Spinal cord (tissue), 10 donors: ENCODE results near the gene GSTM2. TPM values are rescaled to one million over a fixed set of nuclear protein-coding genes. Genes with fewer than 3 reads are reported as not detected.

Experiments
- DNase-seq, 6 donors: peaks; one replicate each; pipeline versions ENCODE4 v3.0.0 to v3.0.0-alpha.2; 2013 to 2015; ENCODE audit warnings: low spot score in 6 of 6, low read depth in 4 of 6
- H3K27ac ChIP-seq: one replicate; pipeline ENCODE4 v1.5.1; 2013; ENCODE audit warnings: low read depth, low read length, control low read depth
- H3K27me3 ChIP-seq: one replicate; pipeline ENCODE4 v1.6.1; 2013; ENCODE audit warnings: low read length; ENCODE audit not compliant: control insufficient read depth, insufficient read depth
- H3K36me3 ChIP-seq: one replicate; pipeline ENCODE4 v1.6.1; 2013; ENCODE audit warnings: low read length; ENCODE audit not compliant: control insufficient read depth, insufficient read depth
- H3K4me1 ChIP-seq: one replicate; pipeline ENCODE4 v1.6.1; 2013; ENCODE audit warnings: low read length; ENCODE audit not compliant: control insufficient read depth, insufficient read depth
- H3K4me3 ChIP-seq: one replicate; pipeline ENCODE4 v1.5.1; 2013; ENCODE audit warnings: low read depth, low read length, control low read depth
- H3K9me3 ChIP-seq: one replicate; pipeline ENCODE4 v1.6.1; 2013; ENCODE audit warnings: low read length; ENCODE audit not compliant: control insufficient read depth, insufficient read depth
- WGBS: methylation state at CpG from one replicate; pipeline ENCODE4 v1.1.5; 2013; ENCODE audit warnings: missing lambda C conversion rate; ENCODE audit not compliant: insufficient coverage; 5-methylcytosine and 5-hydroxymethylcytosine counted together
- polyA plus RNA-seq, 2 donors: library from polyadenylated mRNA; unstranded; fragments of 120-200 nt; gene quantifications; one replicate each; pipeline ENCODE4 v1.2.1, GENCODE V29; 2013; ENCODE audit not compliant: insufficient read length in 2 of 2
- total RNA-seq, 2 donors: library from RNA; depleted of rRNA in 1 of 2; stranded (reverse); fragments of 120-200 nt in 1 of 2; fragments of >200 nt in 1 of 2; gene quantifications; one replicate each; pipeline versions ENCODE4 v1.2.3 to v1.2.4, GENCODE V29; 2013 to 2014
- donor health status: healthy.

Gene GSTM2
- total and polyA plus RNA-seq, 4 donors, result 50.6 to 212 (median 135) TPM

DNA sequence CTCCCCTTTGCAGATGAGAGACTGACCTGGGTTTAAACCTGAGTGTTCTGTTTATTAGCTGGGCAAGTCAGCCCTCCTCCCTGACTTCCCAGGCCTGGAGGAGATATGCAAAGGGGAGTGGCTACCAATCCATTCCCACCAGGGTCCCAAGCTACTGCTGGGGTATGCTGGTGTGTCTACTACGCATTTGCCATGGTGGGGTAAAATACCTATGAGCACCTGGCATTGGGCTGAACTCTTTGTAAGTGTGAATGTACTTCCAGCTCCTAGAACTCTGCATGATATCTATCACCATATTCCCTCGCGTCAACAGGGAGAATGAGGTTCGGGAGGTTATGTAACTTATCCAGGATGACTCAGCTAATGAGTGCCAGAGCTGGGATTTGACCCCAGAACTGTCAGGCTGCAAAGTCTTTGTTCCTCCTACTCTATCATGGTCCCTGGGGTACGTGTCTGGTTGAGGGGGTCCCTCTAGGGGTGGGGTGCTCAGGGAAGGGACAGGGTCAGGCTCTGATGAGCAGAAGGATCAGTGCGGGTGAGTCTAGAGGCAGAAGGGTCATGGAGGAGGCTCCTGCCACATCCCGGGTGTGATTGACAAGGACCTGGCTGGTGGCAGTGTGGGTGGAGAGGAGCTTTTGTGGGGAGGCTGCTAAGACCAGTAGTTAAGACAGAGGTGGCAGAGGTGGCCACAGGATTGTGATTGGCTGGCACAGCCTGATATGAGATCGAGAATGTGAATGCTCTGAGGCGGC is 31.5 kb upstream of the GSTM2 start:
- Histone ChIP-seq H3K36me3 (peaks cover 23% of the 10 kb centered on the region), H3K27ac (no peak overlapping the region), H3K4me1 (peaks cover 31% of the 10 kb centered on the region), H3K4me3 (no peak overlapping the region), H3K27me3 (no peaks in the 10 kb centered on the region), H3K9me3 (no peaks in the 10 kb centered on the region)
- DNase-seq, result no peak
- 63% methylated on average over 4 of the region's 9 CpGs for WGBS

DNA sequence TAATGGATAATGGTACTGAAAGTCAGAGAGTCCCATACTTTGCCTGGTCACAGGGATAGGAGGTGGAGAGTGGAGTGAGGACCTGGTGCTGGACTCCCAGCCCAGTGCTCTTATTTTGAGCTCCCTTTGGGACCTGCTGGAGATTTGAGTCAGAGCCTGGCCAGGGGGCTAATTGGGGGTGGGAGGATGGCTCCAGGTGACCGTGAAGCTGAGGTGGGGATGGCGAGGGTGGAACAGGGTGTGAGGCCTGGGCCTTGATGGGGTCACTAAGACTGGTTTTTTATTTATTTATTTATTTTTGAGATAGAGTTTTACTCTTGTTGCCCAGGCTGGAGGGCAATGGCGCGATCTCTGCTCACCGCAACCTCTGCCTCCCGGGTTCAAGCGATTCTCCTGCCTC is 30.4 kb upstream of the GSTM2 start:
- no peaks in the 10 kb centered on the region for H3K9me3 ChIP-seq
- H3K4me3 ChIP-seq, result no peak overlapping the region
- no peak for DNase-seq
- WGBS, result 100% methylated on average over 2 of the region's 7 CpGs
- no peak overlapping the region for H3K27ac ChIP-seq
- H3K4me1 ChIP-seq, result peaks cover 20% of the 10 kb centered on the region
- peaks cover 14% of the 10 kb centered on the region for H3K36me3 ChIP-seq
- no peaks in the 10 kb centered on the region for H3K27me3 ChIP-seq

DNA sequence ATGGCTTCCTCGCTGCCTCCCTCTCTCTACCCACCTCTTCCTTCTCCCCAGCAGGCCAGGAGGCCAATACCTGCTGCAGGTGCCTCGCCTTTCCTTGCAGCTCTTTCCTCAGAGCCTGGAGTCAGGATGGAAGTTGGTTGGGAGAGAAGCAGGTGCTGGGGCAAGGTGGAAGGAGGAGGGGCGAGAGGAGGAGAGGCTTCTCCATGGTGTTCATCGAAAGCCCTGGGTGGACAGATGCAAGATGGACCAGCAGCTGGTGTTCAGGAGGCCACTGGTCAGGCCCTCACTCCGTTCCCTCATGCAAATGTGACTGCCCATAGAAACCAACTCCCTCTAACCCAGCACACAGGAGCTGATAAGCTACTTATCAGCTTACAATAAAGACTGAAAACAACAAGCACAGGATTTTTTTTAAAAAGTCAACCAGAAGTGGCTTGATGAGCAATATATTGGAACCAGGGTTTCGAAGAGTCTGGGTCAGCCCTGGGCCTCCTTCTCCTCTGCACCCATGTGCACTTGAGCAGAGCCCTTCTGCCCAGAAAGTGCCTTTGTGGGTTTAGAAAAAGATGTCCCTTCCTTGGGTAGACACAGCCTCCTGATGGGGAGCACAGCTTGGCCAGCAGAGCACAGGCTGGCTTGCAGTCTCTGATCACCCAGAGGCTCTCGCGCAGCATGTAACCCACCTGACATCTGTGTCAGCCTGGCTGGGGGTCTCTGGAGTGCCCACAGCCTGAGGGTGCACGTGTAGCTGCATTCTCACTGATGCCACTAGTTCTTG is 28.6 kb upstream of the GSTM2 start:
- no peaks in the 10 kb centered on the region for H3K9me3 ChIP-seq
- H3K36me3 ChIP-seq, result peaks cover 8% of the 10 kb centered on the region
- peaks cover 21% of the 10 kb centered on the region for H3K4me1 ChIP-seq
- no peak for DNase-seq
- H3K27ac ChIP-seq, result no peak overlapping the region
- H3K27me3 ChIP-seq, result peaks cover 3% of the 10 kb centered on the region
- H3K4me3 ChIP-seq, result no peak overlapping the region
- 84% methylated on average over 5 of the region's 9 CpGs for WGBS

DNA sequence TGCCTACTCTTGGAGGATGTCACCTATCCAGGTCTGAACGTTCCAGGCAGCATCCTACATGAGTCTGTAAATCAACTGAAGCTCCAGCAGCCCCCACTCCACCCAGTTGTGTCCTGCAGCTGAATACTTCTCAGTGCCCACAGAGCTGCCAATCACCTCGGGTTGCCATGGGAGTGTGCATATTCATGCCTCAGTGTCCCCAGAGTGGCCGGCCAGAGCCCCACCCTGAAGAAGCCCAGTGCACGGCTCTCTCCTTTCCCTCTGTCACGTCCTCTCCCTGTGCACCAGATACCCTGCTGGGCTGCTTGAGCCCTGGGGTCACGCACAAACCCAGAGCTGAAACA is 28.0 kb upstream of the GSTM2 start:
- Histone ChIP-seq H3K36me3 (peaks cover 7% of the 10 kb centered on the region), H3K27ac (no peak overlapping the region), H3K4me3 (no peak overlapping the region), H3K9me3 (no peaks in the 10 kb centered on the region), H3K4me1 (peaks cover 21% of the 10 kb centered on the region), H3K27me3 (peaks cover 3% of the 10 kb centered on the region)
- WGBS, result 42% methylated on average over 3 of the region's 6 CpGs
- no peak for DNase-seq

DNA sequence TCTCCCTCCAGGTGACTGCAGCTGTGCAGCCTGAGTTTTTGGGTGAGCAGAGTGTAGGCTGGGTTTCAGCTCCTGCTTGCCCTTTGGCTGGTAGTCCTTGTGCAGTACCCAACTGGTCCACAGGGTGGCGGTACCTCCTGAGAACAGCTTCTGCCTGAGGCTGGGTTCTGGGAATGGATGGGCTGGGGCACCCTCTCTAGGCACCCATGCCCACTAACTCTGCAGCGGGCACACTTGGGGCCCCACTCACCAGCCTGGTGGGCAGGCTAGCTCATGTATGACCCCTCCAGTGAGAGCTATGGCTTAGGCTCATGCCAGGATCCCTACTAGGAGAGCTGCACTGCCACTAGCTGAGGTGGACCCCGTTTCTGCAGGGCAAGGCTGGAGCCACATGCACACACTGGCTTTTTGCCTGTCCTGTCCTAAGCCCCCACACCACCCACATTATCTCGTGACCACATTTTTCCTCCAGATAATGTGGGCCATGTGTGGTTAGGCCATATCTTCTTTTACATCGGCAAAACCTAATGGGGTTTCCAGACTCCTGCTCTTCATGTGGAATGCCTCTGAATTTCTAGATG is 27.5 kb upstream of the GSTM2 start:
- H3K27ac ChIP-seq, result no peak overlapping the region
- H3K27me3 ChIP-seq, result peaks cover 3% of the 10 kb centered on the region
- H3K36me3 ChIP-seq, result peaks cover 4% of the 10 kb centered on the region
- H3K9me3 ChIP-seq, result no peaks in the 10 kb centered on the region
- peaks cover 21% of the 10 kb centered on the region for H3K4me1 ChIP-seq
- WGBS, result 56% methylated on average over 5 of the region's 5 CpGs
- no peak overlapping the region for H3K4me3 ChIP-seq
- DNase-seq, result peak in 2 of 6 donors; percentile 74 to 77

DNA sequence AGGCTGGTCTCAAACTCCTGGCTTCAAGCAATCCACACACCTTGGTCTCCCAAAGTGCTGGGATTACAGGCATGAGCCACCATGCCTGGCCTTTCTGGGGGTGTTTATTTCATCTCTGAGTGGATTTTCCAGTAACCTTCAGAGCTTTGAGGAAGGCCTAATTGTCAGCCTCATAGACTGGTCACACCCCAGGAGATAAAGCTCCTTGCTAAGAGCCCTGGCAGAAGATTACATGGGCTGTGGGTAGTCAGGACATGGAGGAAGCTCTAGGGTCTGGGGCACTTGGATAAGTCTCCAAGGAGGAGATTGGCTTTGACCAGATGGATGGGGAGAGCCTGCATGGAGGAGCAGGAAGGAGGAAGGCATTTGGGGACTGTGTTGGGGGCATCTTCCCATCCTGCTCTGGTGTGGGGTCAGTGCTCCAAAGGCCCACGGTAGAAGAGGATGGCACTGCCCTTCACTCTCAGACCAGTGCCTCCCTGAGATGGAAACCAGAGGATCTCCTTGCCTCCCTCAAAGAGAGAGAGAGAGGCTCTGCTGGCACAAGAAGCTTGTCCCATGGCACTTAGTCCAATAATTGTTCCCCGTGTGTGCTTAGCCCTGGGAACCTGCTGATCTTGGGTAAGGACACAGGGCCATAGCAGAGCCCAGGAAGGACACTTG is 26.6 kb upstream of the GSTM2 start:
- Histone ChIP-seq H3K36me3 (peaks cover 4% of the 10 kb centered on the region), H3K27ac (no peak overlapping the region), H3K27me3 (peaks cover 3% of the 10 kb centered on the region), H3K4me1 (peaks cover 21% of the 10 kb centered on the region), H3K9me3 (no peaks in the 10 kb centered on the region), H3K4me3 (no peak overlapping the region)
- 93% methylated on average over 2 of the region's 2 CpGs for WGBS
- no peak for DNase-seq

GRCh38 chr1:109641861-109642260 is 26.0 kb upstream of the GSTM2 start:
- H3K27ac ChIP-seq, result no peak overlapping the region
- peaks cover 4% of the 10 kb centered on the region for H3K36me3 ChIP-seq
- H3K27me3 ChIP-seq, result peaks cover 3% of the 10 kb centered on the region
- H3K4me3 ChIP-seq, result no peak overlapping the region
- H3K9me3 ChIP-seq, result no peaks in the 10 kb centered on the region
- DNase-seq, result no peak
- H3K4me1 ChIP-seq, result peaks cover 21% of the 10 kb centered on the region
- no CpG with 5 or more reads among the region's 2 CpGs for WGBS

- Histone ChIP-seq H3K27ac (no peak overlapping the region), H3K9me3 (no peaks in the 10 kb centered on the region), H3K4me1 (peaks cover 21% of the 10 kb centered on the region), H3K36me3 (peaks cover 4% of the 10 kb centered on the region), H3K27me3 (peaks cover 3% of the 10 kb centered on the region), H3K4me3 (no peak overlapping the region)
- WGBS, result 20% methylated on average over 1 of the region's 3 CpGs
- DNase-seq, result no peak
These were observed 25.2 kb upstream of the GSTM2 start for GRCh38 chr1:109642626-109643025.

- Histone ChIP-seq H3K36me3 (peaks cover 4% of the 10 kb centered on the region), H3K4me1 (peaks cover 21% of the 10 kb centered on the region), H3K9me3 (no peaks in the 10 kb centered on the region), H3K27me3 (peaks cover 3% of the 10 kb centered on the region), H3K27ac (peak overlapping the region; percentile 25), H3K4me3 (no peak overlapping the region)
- 30% methylated on average over 26 of the region's 32 CpGs for WGBS
- DNase-seq, result peak in 2 of 6 donors; percentile 51 to 75
These were observed 24.2 kb upstream of the GSTM2 start for GRCh38 chr1:109643385-109644230.
